Smooth muscle cell (in vitro differentiated cells): ENCODE results near the gene SLC26A4. TPM values are rescaled to one million over a fixed set of nuclear protein-coding genes. Genes with fewer than 3 reads are reported as not detected.

Source experiments
- DNase-seq: peaks from one replicate; lab custom pipeline; 2025; ENCODE audit not compliant: unreplicated experiment; lab: John Stamatoyannopoulos, UW
- H2AFZ ChIP-seq: fragments of 200-600 bp; sonication (generic); 2 replicates; pipeline ENCODE4 v1.6.0; 2016; ENCODE audit warnings: antibody characterized with exemption, low read depth, mild to moderate bottlenecking
- H3F3A ChIP-seq: fragments of 200-600 bp; sonication (generic); 2 replicates; pipeline ENCODE4 v1.6.0; 2017; ENCODE audit warnings: antibody characterized with exemption, low read depth
- H3K27ac ChIP-seq: fragments of 200-600 bp; sonication (generic); 2 replicates; pipeline ENCODE4 v1.5.1; 2016; ENCODE audit warnings: low read depth, mild to moderate bottlenecking
- H3K27me3 ChIP-seq: fragments of 200-600 bp; sonication (generic); 2 replicates; pipeline ENCODE4 v1.6.1; 2016; ENCODE audit warnings: low read depth, mild to moderate bottlenecking
- H3K36me3 ChIP-seq: fragments of 200-600 bp; sonication (generic); 2 replicates; pipeline ENCODE4 v1.5.1; 2016; ENCODE audit warnings: low read depth
- H3K4me1 ChIP-seq: fragments of 200-600 bp; sonication (generic); 2 replicates; pipeline ENCODE4 v1.5.1; 2016; ENCODE audit warnings: low read depth
- H3K4me2 ChIP-seq: fragments of 200-600 bp; sonication (generic); 2 replicates; pipeline ENCODE4 v1.6.0; 2016; ENCODE audit warnings: mild to moderate bottlenecking
- H3K4me3 ChIP-seq: fragments of 200-600 bp; sonication (generic); 2 replicates; pipeline ENCODE4 v1.5.1; 2016; ENCODE audit warnings: mild to moderate bottlenecking
- H3K79me2 ChIP-seq: fragments of 200-600 bp; sonication (generic); 2 replicates; pipeline ENCODE4 v1.6.0; 2016; ENCODE audit warnings: low read depth, mild to moderate bottlenecking
- H3K9ac ChIP-seq: fragments of 200-600 bp; sonication (generic); 2 replicates; pipeline ENCODE4 v1.6.0; 2016; ENCODE audit warnings: low read depth
- H3K9me3 ChIP-seq: fragments of 200-600 bp; sonication (generic); replicated peaks from 2 replicates; pipeline ENCODE4 v1.5.1; 2016; ENCODE audit warnings: low read depth
- H4K20me1 ChIP-seq: fragments of 200-600 bp; sonication (generic); 2 replicates; pipeline ENCODE4 v1.6.0; 2016; ENCODE audit warnings: low read depth
- CTCF ChIP-seq: fragments of 200-600 bp; sonication (generic); IDR thresholded peaks from 2 replicates; pipeline ENCODE4 v1.5.1; 2017; ENCODE audit warnings: borderline replicate concordance, mild to moderate bottlenecking, antibody characterized with exemption; ENCODE audit not compliant: insufficient read depth, poor library complexity, severe bottlenecking
- WGBS: methylation state at CpG from one replicate; pipeline ENCODE4 v1.1.7; 2016; ENCODE audit warnings: low lambda C conversion rate; 5-methylcytosine and 5-hydroxymethylcytosine counted together
- polyA plus RNA-seq: library from polyadenylated mRNA; unstranded; fragments of >200 nt; fragmentation: Nextera tagmentation; extraction: Ambion mirVana; gene quantifications from 2 replicates; pipeline ENCODE4 v1.2.1, GENCODE V29; 2016
- total RNA-seq: library from RNA; depleted of rRNA; stranded (reverse); fragments of >200 nt; gene quantifications from 2 replicates; pipeline ENCODE4 v1.2.3, GENCODE V29; 2014

Gene SLC26A4
- total and polyA plus RNA-seq, 2 experiments from 2014 or later = 0.06 to 1.7 TPM

- Histone ChIP-seq H3K4me2 (no peak overlapping the region), H3F3A (no peaks in the 10 kb centered on the region), H3K4me3 (no peak overlapping the region), H3K27ac (no peak overlapping the region), H2AFZ (no peak overlapping the region), H4K20me1 (no peaks in the 10 kb centered on the region), H3K36me3 (no peaks in the 10 kb centered on the region), H3K27me3 (no peaks in the 10 kb centered on the region), H3K9ac (no peak overlapping the region), H3K9me3 (no peaks in the 10 kb centered on the region), H3K79me2 (no peaks in the 10 kb centered on the region), H3K4me1 (no peaks in the 10 kb centered on the region)
- WGBS = 87% methylated on average over 4 of the region's 4 CpGs
- no peak for DNase-seq
- no peak for TF ChIP-seq CTCF
Observed at GRCh38 chr7:107642501-107642900, 18.1 kb upstream of the SLC26A4 start.

- WGBS = 28% methylated on average over 1 of the region's 1 CpG
Observed at GRCh38 chr7:107643407-107643806, 17.2 kb upstream of the SLC26A4 start.

GRCh38 chr7:107643938-107644308 lies 16.7 kb upstream of the SLC26A4 start:
- Histone ChIP-seq H3K4me2 (no peak overlapping the region), H2AFZ (no peak overlapping the region)

More at GRCh38 chr7:107643407-107643806, 17.2 kb upstream of the SLC26A4 start:
- H2AFZ ChIP-seq = no peak overlapping the region
- no peaks in the 10 kb centered on the region for H3K9me3 ChIP-seq
- no peaks in the 10 kb centered on the region for H4K20me1 ChIP-seq
- no peak overlapping the region for H3K27ac ChIP-seq
- DNase-seq = no peak
- no peaks in the 10 kb centered on the region for H3F3A ChIP-seq
- H3K79me2 ChIP-seq = no peaks in the 10 kb centered on the region
- no peaks in the 10 kb centered on the region for H3K27me3 ChIP-seq
- H3K4me1 ChIP-seq = no peaks in the 10 kb centered on the region
- no peak overlapping the region for H3K4me3 ChIP-seq
- TF ChIP-seq CTCF = peak; percentile 28
- H3K36me3 ChIP-seq = no peaks in the 10 kb centered on the region
- H3K4me2 ChIP-seq = peak overlapping the region; percentile 1
- no peak overlapping the region for H3K9ac ChIP-seq

More at GRCh38 chr7:107643938-107644308, 16.7 kb upstream of the SLC26A4 start:
- WGBS = 92% methylated on average over 1 of the region's 1 CpG
- Histone ChIP-seq H3K9me3 (no peaks in the 10 kb centered on the region), H3K36me3 (no peaks in the 10 kb centered on the region), H3K27ac (no peak overlapping the region), H3F3A (no peaks in the 10 kb centered on the region), H3K27me3 (no peaks in the 10 kb centered on the region), H3K4me3 (no peak overlapping the region), H3K9ac (no peak overlapping the region), H3K4me1 (no peaks in the 10 kb centered on the region), H3K79me2 (no peaks in the 10 kb centered on the region), H4K20me1 (no peaks in the 10 kb centered on the region)
- no peak for TF ChIP-seq CTCF
- DNase-seq = no peak
